Ishikawa (cell line): Measurements from ENCODE around the gene CD86.

Experiments used
- CEBPB ChIP-seq: IDR thresholded peaks from 2 replicates; pipeline ENCODE4 v1.6.1; 2012
- CREB1 ChIP-seq: IDR thresholded peaks from 2 replicates; pipeline ENCODE4 v1.6.1; 2012; ENCODE audit warnings: low read depth
- EGR1 ChIP-seq: IDR thresholded peaks from 2 replicates; pipeline ENCODE4 v1.6.1; 2012
- EP300 ChIP-seq: IDR thresholded peaks from 2 replicates; pipeline ENCODE4 v1.6.1; 2012; ENCODE audit warnings: borderline replicate concordance
- FOXM1 ChIP-seq: IDR thresholded peaks from 2 replicates; pipeline ENCODE4 v1.6.1; 2012; ENCODE audit warnings: low read depth, borderline replicate concordance
- MAX ChIP-seq: IDR thresholded peaks from 2 replicates; pipeline ENCODE4 v1.6.1; 2012
- NFIC ChIP-seq: IDR thresholded peaks from 2 replicates; pipeline ENCODE4 v1.6.1; 2012
- RAD21 ChIP-seq: IDR thresholded peaks from 2 replicates; pipeline ENCODE4 v1.6.1; 2012; ENCODE audit warnings: low read depth
- REST ChIP-seq: IDR thresholded peaks from 2 replicates; pipeline ENCODE4 v1.6.1; 2012; ENCODE audit warnings: low read depth, mild to moderate bottlenecking
- TAF1 ChIP-seq: IDR thresholded peaks from 2 replicates; pipeline ENCODE4 v1.6.1; 2012; ENCODE audit warnings: low read depth, mild to moderate bottlenecking
- TCF12 ChIP-seq: IDR thresholded peaks from 2 replicates; pipeline ENCODE4 v1.6.1; 2012; ENCODE audit warnings: low read depth
- TEAD4 ChIP-seq: IDR thresholded peaks from 2 replicates; pipeline ENCODE4 v1.6.1; 2012
- USF1 ChIP-seq: IDR thresholded peaks from 2 replicates; pipeline ENCODE4 v1.6.1; 2012
- YY1 ChIP-seq: IDR thresholded peaks from 2 replicates; pipeline ENCODE4 v1.6.1; 2012; ENCODE audit warnings: low read depth
- ZBTB7A ChIP-seq: IDR thresholded peaks from 2 replicates; pipeline ENCODE4 v1.6.1; 2012; ENCODE audit warnings: low read depth

Gene CD86

GRCh38 chr3:122032531-122032930 lies 22.6 kb upstream of the CD86 start:
- TF ChIP-seq REST (no peak), NFIC (no peak), RAD21 (no peak), EGR1 (no peak), TCF12 (no peak)

- TF ChIP-seq EP300, result no peak
- no peak for TF ChIP-seq CREB1
- TF ChIP-seq EGR1, result no peak
- TF ChIP-seq REST, result no peak
- no peak for TF ChIP-seq TAF1
- TF ChIP-seq USF1, result no peak
- no peak for TF ChIP-seq TCF12
- no peak for TF ChIP-seq ZBTB7A
- TF ChIP-seq FOXM1, result no peak
- TF ChIP-seq TEAD4, result no peak
- TF ChIP-seq YY1, result no peak
- no peak for TF ChIP-seq CEBPB
- TF ChIP-seq RAD21, result no peak
- TF ChIP-seq MAX, result no peak
- no peak for TF ChIP-seq NFIC
Observed at GRCh38 chr3:122033023-122033422, 22.1 kb upstream of the CD86 start.

GRCh38 chr3:122052968-122053367 lies 2.2 kb upstream of the CD86 start:
- no peak for TF ChIP-seq CREB1
- no peak for TF ChIP-seq MAX
- no peak for TF ChIP-seq NFIC
- TF ChIP-seq YY1, result no peak
- TF ChIP-seq EGR1, result no peak
- TF ChIP-seq REST, result no peak
- TF ChIP-seq CEBPB, result no peak

GRCh38 chr3:122057671-122058070 lies 2.5 kb downstream of the CD86 start:
- TF ChIP-seq USF1 (no peak), ZBTB7A (no peak), FOXM1 (no peak), TCF12 (no peak), TEAD4 (no peak), RAD21 (no peak), REST (no peak), CEBPB (no peak)
